ENCODE results near the gene PRRG3.

The PRRG3 gene

GRCh38 chrX:151703487-151703886, 8.2 kb downstream of the PRRG3 start:
- H3K36me3 ChIP-seq (ENCODE audit: insufficient read depth, low read length): no peaks in the 10 kb centered on the region
- no peaks in the 10 kb centered on the region for H4K20me1 ChIP-seq (ENCODE audit: insufficient read depth, low read length)
- H3F3A ChIP-seq (ENCODE audit: insufficient read depth, low read length): no peaks in the 10 kb centered on the region
- no peak overlapping the region for H2AFZ ChIP-seq (ENCODE audit: low read length)
- no peak overlapping the region for H3K27ac ChIP-seq (ENCODE audit: low read depth, low read length, poor library complexity, severe bottlenecking)
- H3K9me2 ChIP-seq (ENCODE audit: low read depth, low read length): no peaks in the 10 kb centered on the region
- no peaks in the 10 kb centered on the region for H3K9me3 ChIP-seq (ENCODE audit: low read length)
- no peak overlapping the region for H3K4me2 ChIP-seq (ENCODE audit: low read length)
- no peaks in the 10 kb centered on the region for H3K27me3 ChIP-seq (ENCODE audit: insufficient read depth, low read length)
- TF ChIP-seq EZH2 (IDR thresholded peaks at IDR 0.05; ENCODE audit: borderline replicate concordance, low read length): no peak
- TF ChIP-seq, protein P1, sequence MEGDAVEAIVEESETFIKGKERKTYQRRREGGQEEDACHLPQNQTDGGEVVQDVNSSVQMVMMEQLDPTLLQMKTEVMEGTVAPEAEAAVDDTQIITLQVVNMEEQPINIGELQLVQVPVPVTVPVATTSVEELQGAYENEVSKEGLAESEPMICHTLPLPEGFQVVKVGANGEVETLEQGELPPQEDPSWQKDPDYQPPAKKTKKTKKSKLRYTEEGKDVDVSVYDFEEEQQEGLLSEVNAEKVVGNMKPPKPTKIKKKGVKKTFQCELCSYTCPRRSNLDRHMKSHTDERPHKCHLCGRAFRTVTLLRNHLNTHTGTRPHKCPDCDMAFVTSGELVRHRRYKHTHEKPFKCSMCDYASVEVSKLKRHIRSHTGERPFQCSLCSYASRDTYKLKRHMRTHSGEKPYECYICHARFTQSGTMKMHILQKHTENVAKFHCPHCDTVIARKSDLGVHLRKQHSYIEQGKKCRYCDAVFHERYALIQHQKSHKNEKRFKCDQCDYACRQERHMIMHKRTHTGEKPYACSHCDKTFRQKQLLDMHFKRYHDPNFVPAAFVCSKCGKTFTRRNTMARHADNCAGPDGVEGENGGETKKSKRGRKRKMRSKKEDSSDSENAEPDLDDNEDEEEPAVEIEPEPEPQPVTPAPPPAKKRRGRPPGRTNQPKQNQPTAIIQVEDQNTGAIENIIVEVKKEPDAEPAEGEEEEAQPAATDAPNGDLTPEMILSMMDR (IDR thresholded peaks at IDR 0.05; ENCODE audit: low read length): no peak
- no peaks in the 10 kb centered on the region for H3K4me1 ChIP-seq (ENCODE audit: insufficient read depth, low read length, severe bottlenecking)
- H3K9ac ChIP-seq (ENCODE audit: low read length): no peak overlapping the region
- H3K4me3 ChIP-seq (ENCODE audit: low read depth, low read length, poor library complexity, severe bottlenecking): no peak overlapping the region
- no peaks in the 10 kb centered on the region for H3K79me2 ChIP-seq (ENCODE audit: insufficient read depth, low read length)

DNA sequence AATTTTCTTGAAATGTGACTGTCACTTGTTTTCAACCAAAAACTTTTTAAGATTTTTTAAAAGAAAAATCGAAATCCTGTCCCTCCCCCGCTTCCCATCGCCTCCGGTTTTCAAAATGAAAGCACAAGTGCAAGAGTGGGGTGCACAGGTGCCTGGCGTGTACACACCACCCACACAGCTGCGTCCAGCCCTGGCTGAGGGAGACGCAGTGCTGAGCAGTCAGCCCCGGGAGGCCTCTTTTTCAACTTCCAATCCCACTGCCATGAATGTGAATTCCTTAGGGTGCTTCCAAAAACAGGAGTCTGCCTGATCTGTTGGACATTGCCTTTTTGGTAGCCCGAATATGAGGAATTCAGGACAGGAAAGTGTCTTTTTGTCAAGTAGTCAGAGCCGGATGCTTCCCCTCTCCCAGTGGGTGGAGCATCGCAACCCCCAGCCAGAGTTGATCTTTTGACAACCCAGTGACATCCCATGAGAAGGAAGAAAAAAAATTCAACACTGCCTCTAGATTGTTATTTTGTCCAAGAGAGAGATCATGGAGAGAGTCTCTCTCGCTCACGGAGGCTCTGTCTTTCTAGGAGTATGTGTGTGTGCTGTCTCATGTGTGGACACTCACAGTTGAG, 8.9 kb downstream of the PRRG3 start:
- no peaks in the 10 kb centered on the region for H3F3A ChIP-seq (ENCODE audit: insufficient read depth, low read length)
- H4K20me1 ChIP-seq (ENCODE audit: insufficient read depth, low read length): no peaks in the 10 kb centered on the region
- TF ChIP-seq, protein P1 (IDR thresholded peaks at IDR 0.05; ENCODE audit: low read length): no peak
- no peak for TF ChIP-seq EZH2 (IDR thresholded peaks at IDR 0.05; ENCODE audit: borderline replicate concordance, low read length)
- H2AFZ ChIP-seq (ENCODE audit: low read length): no peak overlapping the region
- H3K4me3 ChIP-seq (ENCODE audit: low read depth, low read length, poor library complexity, severe bottlenecking): no peak overlapping the region
- no peaks in the 10 kb centered on the region for H3K36me3 ChIP-seq (ENCODE audit: insufficient read depth, low read length)
- H3K79me2 ChIP-seq (ENCODE audit: insufficient read depth, low read length): no peaks in the 10 kb centered on the region
- H3K9ac ChIP-seq (ENCODE audit: low read length): no peak overlapping the region
- H3K4me1 ChIP-seq (ENCODE audit: insufficient read depth, low read length, severe bottlenecking): no peaks in the 10 kb centered on the region
- no peak overlapping the region for H3K4me2 ChIP-seq (ENCODE audit: low read length)
- H3K9me2 ChIP-seq (ENCODE audit: low read depth, low read length): no peaks in the 10 kb centered on the region
- no peak overlapping the region for H3K27ac ChIP-seq (ENCODE audit: low read depth, low read length, poor library complexity, severe bottlenecking)
- H3K27me3 ChIP-seq (ENCODE audit: insufficient read depth, low read length): no peaks in the 10 kb centered on the region
- no peaks in the 10 kb centered on the region for H3K9me3 ChIP-seq (ENCODE audit: low read length)

GRCh38 chrX:151708821-151709220, 13.6 kb downstream of the PRRG3 start:
- no peak overlapping the region for H2AFZ ChIP-seq (ENCODE audit: low read length)
- H3K27ac ChIP-seq (ENCODE audit: low read depth, low read length, poor library complexity, severe bottlenecking): no peak overlapping the region
- no peak overlapping the region for H3K4me3 ChIP-seq (ENCODE audit: low read depth, low read length, poor library complexity, severe bottlenecking)
- no peaks in the 10 kb centered on the region for H3K27me3 ChIP-seq (ENCODE audit: insufficient read depth, low read length)
- no peak overlapping the region for H3K4me2 ChIP-seq (ENCODE audit: low read length)
- no peak overlapping the region for H3K9ac ChIP-seq (ENCODE audit: low read length)
- no peaks in the 10 kb centered on the region for H3K36me3 ChIP-seq (ENCODE audit: insufficient read depth, low read length)
- no peaks in the 10 kb centered on the region for H4K20me1 ChIP-seq (ENCODE audit: insufficient read depth, low read length)
- no peaks in the 10 kb centered on the region for H3K9me2 ChIP-seq (ENCODE audit: low read depth, low read length)
- H3F3A ChIP-seq (ENCODE audit: insufficient read depth, low read length): no peaks in the 10 kb centered on the region
- no peaks in the 10 kb centered on the region for H3K9me3 ChIP-seq (ENCODE audit: low read length)
- no peaks in the 10 kb centered on the region for H3K4me1 ChIP-seq (ENCODE audit: insufficient read depth, low read length, severe bottlenecking)
- no peak for TF ChIP-seq EZH2 (IDR thresholded peaks at IDR 0.05; ENCODE audit: borderline replicate concordance, low read length)
- TF ChIP-seq, protein P1 (IDR thresholded peaks at IDR 0.05; ENCODE audit: low read length): no peak
- no peaks in the 10 kb centered on the region for H3K79me2 ChIP-seq (ENCODE audit: insufficient read depth, low read length)
